ENCODE results near the gene GRID1. TPM values are rescaled to one million over a fixed set of nuclear protein-coding genes. Genes with fewer than 3 reads are reported as not detected.
"Not testable (repeated sequence)": the region's sequence is repeated elsewhere in the genome, so short reads cannot be mapped to it uniquely, and the experiment has no call there.

The GRID1 gene
- total RNA-seq, 3 donors from 2014 or later = 0.61 to 1.9 (median 0.87) TPM

- intact Hi-C loops (cut with DNase I, micrococcal nuclease) = no loop called here
- DNase-seq = no peak
- ATAC-seq = no peak
- Histone ChIP-seq H3K4me1 (ENCODE audit: low read depth) (no peaks in the 10 kb centered on the region), H3K36me3 (ENCODE audit: low read depth) (no peaks in the 10 kb centered on the region), H3K4me3 (no peak overlapping the region), H3K9me3 (no peaks in the 10 kb centered on the region)
- no peak for TF ChIP-seq CTCF (IDR thresholded peaks at IDR 0.05)
Observed at GRCh38 chr10:86077871-86078638, 288.5 kb downstream of the GRID1 start.

GRCh38 chr10:86077271-86077670, 289.3 kb downstream of the GRID1 start:
- TF ChIP-seq CTCF (IDR thresholded peaks at IDR 0.05) = no peak
- H3K9me3 ChIP-seq = no peaks in the 10 kb centered on the region
- H3K36me3 ChIP-seq (ENCODE audit: low read depth) = no peaks in the 10 kb centered on the region
- ATAC-seq (no peak), DNase-seq (no peak)
- H3K4me1 ChIP-seq (ENCODE audit: low read depth) = no peaks in the 10 kb centered on the region
- no peak overlapping the region for H3K4me3 ChIP-seq
- intact Hi-C loops (cut with DNase I, micrococcal nuclease) = no loop called here

GRCh38 chr10:86076497-86076896, 290.1 kb downstream of the GRID1 start:
- DNase-seq; H3K4me3 ChIP-seq; H3K36me3 ChIP-seq (ENCODE audit: low read depth); intact Hi-C loops (cut with DNase I, micrococcal nuclease); ATAC-seq; H3K4me1 ChIP-seq (ENCODE audit: low read depth); H3K9me3 ChIP-seq: not testable (repeated sequence)

- DNase-seq (no peak), ATAC-seq (no peak)
- Histone ChIP-seq H3K4me1 (ENCODE audit: low read depth) (no peaks in the 10 kb centered on the region), H3K9me3 (no peaks in the 10 kb centered on the region), H3K4me3 (no peak overlapping the region), H3K36me3 (ENCODE audit: low read depth) (no peaks in the 10 kb centered on the region)
- no peak for TF ChIP-seq CTCF (IDR thresholded peaks at IDR 0.05)
- intact Hi-C loops (cut with DNase I, micrococcal nuclease) = no loop called here
Observed at GRCh38 chr10:86075512-86075911, 291.1 kb downstream of the GRID1 start.

GRCh38 chr10:86074294-86074693, 292.3 kb downstream of the GRID1 start:
- no peak for ATAC-seq
- intact Hi-C loops (cut with DNase I, micrococcal nuclease) = no loop called here
- Histone ChIP-seq H3K4me3 (no peak overlapping the region), H3K36me3 (ENCODE audit: low read depth) (no peaks in the 10 kb centered on the region), H3K4me1 (ENCODE audit: low read depth) (no peaks in the 10 kb centered on the region), H3K9me3 (no peaks in the 10 kb centered on the region)
- no peak for TF ChIP-seq CTCF (IDR thresholded peaks at IDR 0.05)
- DNase-seq = no peak

- Histone ChIP-seq H3K36me3 (ENCODE audit: low read depth) (no peaks in the 10 kb centered on the region), H3K4me1 (ENCODE audit: low read depth) (no peaks in the 10 kb centered on the region), H3K4me3 (no peak overlapping the region), H3K9me3 (no peaks in the 10 kb centered on the region)
- ATAC-seq (no peak), DNase-seq (no peak)
- intact Hi-C loops (cut with DNase I, micrococcal nuclease) = no loop called here
- TF ChIP-seq CTCF (IDR thresholded peaks at IDR 0.05) = no peak
Observed at GRCh38 chr10:86073199-86073977, 293.2 kb downstream of the GRID1 start.
